Activated CD8-positive, alpha-beta T cell treated with anti-CD3 and anti-CD28 coated beads, Interleukin-2, amount 10 ng/mL, durations not matched to agents 7 days and 5 days (primary cell): ENCODE data around the gene CCDC32. TPM values are rescaled to one million over a fixed set of nuclear protein-coding genes. Genes with fewer than 3 reads are reported as not detected.

Experiments used
- ATAC-seq: fragments of 150-1000 bp; cut with Tn5 transposase; one replicate; pipeline ENCODE4 v1.10.0; 2021; ENCODE audit warnings: moderate library complexity
- CTCF ChIA-PET: fragments of 350-600 bp; sonication (Branson Sonifier 250); formaldehyde crosslinking; loops from one replicate; lab custom pipeline; 2021; ENCODE audit warnings: antibody characterized with exemption; lab: Charles Lee
- POLR2A ChIA-PET: fragments of 350-600 bp; sonication (Branson Sonifier 250); formaldehyde crosslinking; loops from one replicate; lab custom pipeline; 2021; ENCODE audit warnings: antibody characterized with exemption; lab: Charles Lee
- DNase-seq: peaks from one replicate; pipeline ENCODE4 v3.0.0-alpha.2; 2020
- H3K27ac Mint-ChIP-seq: one replicate; pipeline ENCODE4 v1.8.0; 2021; ENCODE audit warnings: mild to moderate bottlenecking, mixed read lengths
- H3K27me3 Mint-ChIP-seq: one replicate; pipeline ENCODE4 v1.8.0; 2021; ENCODE audit warnings: low read depth, mixed read lengths
- H3K36me3 Mint-ChIP-seq: one replicate; pipeline ENCODE4 v1.8.0; 2021; ENCODE audit warnings: low read depth, mixed read lengths
- H3K4me1 Mint-ChIP-seq: one replicate; pipeline ENCODE4 v1.8.0; 2021; ENCODE audit warnings: low read depth, mixed read lengths
- H3K4me3 Mint-ChIP-seq: one replicate; pipeline ENCODE4 v1.8.0; 2021; ENCODE audit warnings: mild to moderate bottlenecking, mixed read lengths
- H3K9me3 Mint-ChIP-seq: one replicate; pipeline ENCODE4 v1.8.0; 2022; ENCODE audit warnings: mixed read lengths; ENCODE audit not compliant: insufficient read depth
- total RNA-seq, 2 experiments: library from RNA; stranded (reverse); gene quantifications; one replicate each; pipeline ENCODE4 v1.2.3, GENCODE V29; 2021

CCDC32 gene
- total RNA-seq, 2 experiments from 2014 or later = 24.7 to 27.0 TPM

- Mint-ChIP-seq H3K27me3 (peaks cover 51% of the 10 kb centered on the region), H3K36me3 (no peaks in the 10 kb centered on the region), H3K9me3 (no peaks in the 10 kb centered on the region), H3K4me1 (peaks cover 16% of the 10 kb centered on the region), H3K27ac (no peak overlapping the region), H3K4me3 (no peak overlapping the region)
- DNase-seq (no peak), ATAC-seq (no peak)
- ChIA-PET POLR2A (no interaction called here), CTCF (interaction anchor here (0.6 kb wide), 1 partner anchor 71 kb away, joined by 3 read pairs; no protein-coding TSS in a partner anchor)
Observed at GRCh38 chr15:40513609-40514008, 51.2 kb downstream of the CCDC32 start.

GRCh38 chr15:40512440-40512839 is 52.4 kb downstream of the CCDC32 start:
- Mint-ChIP-seq H3K27me3 (peaks cover 60% of the 10 kb centered on the region), H3K4me1 (peaks cover 17% of the 10 kb centered on the region), H3K4me3 (peak overlapping the region; percentile 3), H3K9me3 (no peaks in the 10 kb centered on the region), H3K36me3 (no peaks in the 10 kb centered on the region), H3K27ac (no peak overlapping the region)
- ChIA-PET CTCF (no interaction called here), POLR2A (interaction anchor here (1.0 kb wide), 1 partner anchor 15 kb away, joined by 3 read pairs; no protein-coding TSS in a partner anchor)
- ATAC-seq (no peak), DNase-seq (no peak)

GRCh38 chr15:40511472-40512133 is 53.2 kb downstream of the CCDC32 start:
- Mint-ChIP-seq H3K27ac (no peak overlapping the region), H3K9me3 (no peaks in the 10 kb centered on the region), H3K4me1 (peaks cover 24% of the 10 kb centered on the region), H3K4me3 (peak overlapping the region; percentile 65), H3K36me3 (no peaks in the 10 kb centered on the region), H3K27me3 (peaks cover 64% of the 10 kb centered on the region)
- CTCF ChIA-PET = no interaction called here
- ATAC-seq (peak; percentile 62), DNase-seq (no peak)
- POLR2A ChIA-PET = interaction anchor here (1.0 kb wide), 1 partner anchor 14 kb away, joined by 3 read pairs; no protein-coding TSS in a partner anchor

GRCh38 chr15:40511093-40511471 is 53.8 kb downstream of the CCDC32 start:
- no peak overlapping the region for H3K27ac Mint-ChIP-seq

GRCh38 chr15:40510201-40510600 is 54.6 kb downstream of the CCDC32 start:
- no peak overlapping the region for H3K4me3 Mint-ChIP-seq
- peaks cover 64% of the 10 kb centered on the region for H3K27me3 Mint-ChIP-seq
- DNase-seq (no peak), ATAC-seq (no peak)
- H3K4me1 Mint-ChIP-seq = peaks cover 26% of the 10 kb centered on the region
- H3K36me3 Mint-ChIP-seq = no peaks in the 10 kb centered on the region
- H3K27ac Mint-ChIP-seq = no peak overlapping the region
- CTCF ChIA-PET = interaction anchor here (1.2 to 1.4 kb wide), 2 partner anchors 10 to 67 kb away, joined by 3 to 8 read pairs; no protein-coding TSS in a partner anchor
- no peaks in the 10 kb centered on the region for H3K9me3 Mint-ChIP-seq
- POLR2A ChIA-PET = interaction anchor here (1.0 kb wide), 1 partner anchor 40 kb away, joined by 3 read pairs; the partner anchor contains the start of gene CHST14

More at GRCh38 chr15:40511093-40511471, 53.8 kb downstream of the CCDC32 start:
- H3K4me1 Mint-ChIP-seq = peaks cover 26% of the 10 kb centered on the region
- peak overlapping the region; percentile 65 for H3K4me3 Mint-ChIP-seq
- no peaks in the 10 kb centered on the region for H3K9me3 Mint-ChIP-seq
- peaks cover 68% of the 10 kb centered on the region for H3K27me3 Mint-ChIP-seq
- H3K36me3 Mint-ChIP-seq = no peaks in the 10 kb centered on the region
- peak; percentile 51 for ATAC-seq
- CTCF ChIA-PET = no interaction called here
- DNase-seq = peak; percentile 52
- POLR2A ChIA-PET = no interaction called here

- ChIA-PET POLR2A (no interaction called here), CTCF (interaction anchor here (1.2 to 3.0 kb wide), 6 partner anchors 9 to 86 kb away, joined by 3 to 15 read pairs (median 8); partner anchors contain the start of gene BAHD1)
- no peak overlapping the region for H3K4me3 Mint-ChIP-seq
- DNase-seq (no peak), ATAC-seq (no peak)
- H3K27me3 Mint-ChIP-seq = peaks cover 56% of the 10 kb centered on the region
- no peak overlapping the region for H3K27ac Mint-ChIP-seq
- peaks cover 26% of the 10 kb centered on the region for H3K4me1 Mint-ChIP-seq
- no peaks in the 10 kb centered on the region for H3K9me3 Mint-ChIP-seq
- H3K36me3 Mint-ChIP-seq = no peaks in the 10 kb centered on the region
Observed at GRCh38 chr15:40508216-40508615, 56.6 kb downstream of the CCDC32 start.

GRCh38 chr15:40506964-40507571 is 57.8 kb downstream of the CCDC32 start:
- Mint-ChIP-seq H3K27ac (no peak overlapping the region), H3K4me3 (peak overlapping the region; percentile 13)
- CTCF ChIA-PET = interaction anchor here (0.6 to 3.0 kb wide), 16 partner anchors 8 to 199 kb away, joined by 3 to 15 read pairs (median 4); partner anchors contain the start of genes BAHD1 and PLCB2

More at GRCh38 chr15:40506964-40507571, 57.8 kb downstream of the CCDC32 start:
- Mint-ChIP-seq H3K4me1 (peaks cover 24% of the 10 kb centered on the region), H3K9me3 (no peaks in the 10 kb centered on the region), H3K36me3 (no peaks in the 10 kb centered on the region), H3K27me3 (peaks cover 53% of the 10 kb centered on the region)
- POLR2A ChIA-PET = no interaction called here
- DNase-seq = peak; percentile 74
- peak; percentile 90 for ATAC-seq

Other genes starting within 250 kb of the CCDC32 start
- 1 to 10 TPM; 8.7 to 9.4 TPM for gene INAFM2, start 241.3 kb downstream of the CCDC32 start, total RNA-seq
- gene CCDC9B, start 224.1 kb downstream of the CCDC32 start, total RNA-seq = under 1 TPM; 0.76 to 0.84 TPM
- not detected for gene PHGR1, start 214.0 kb downstream of the CCDC32 start, total RNA-seq
- gene DISP2, start 206.8 kb downstream of the CCDC32 start, total RNA-seq = 1 to 10 TPM in 1 of 2 experiments, under 1 TPM in 1; 0.82 to 2.6 TPM
- 10 to 100 TPM; 71.1 to 74.1 TPM for gene KNSTRN, start 182.3 kb downstream of the CCDC32 start, total RNA-seq
- gene IVD, start 159.2 kb downstream of the CCDC32 start, total RNA-seq = 10 to 100 TPM; 77.7 to 79.9 TPM
- 10 to 100 TPM; 25.7 to 26.3 TPM for gene BAHD1, start 124.1 kb downstream of the CCDC32 start, total RNA-seq
- 10 to 100 TPM; 12.1 to 12.6 TPM for gene CHST14, start 94.1 kb downstream of the CCDC32 start, total RNA-seq
- 10 to 100 TPM; 14.1 to 15.6 TPM for gene RPUSD2, start 4.3 kb upstream of the CCDC32 start, total RNA-seq
- 10 to 100 TPM; 61.4 to 65.4 TPM for gene KNL1, start 29.2 kb upstream of the CCDC32 start, total RNA-seq
- gene RAD51, start 130.1 kb upstream of the CCDC32 start, total RNA-seq = 10 to 100 TPM; 82.7 to 87.3 TPM
- 10 to 100 TPM; 34.0 to 35.1 TPM for gene RMDN3, start 190.2 kb upstream of the CCDC32 start, total RNA-seq
- 10 to 100 TPM; 50.6 to 50.8 TPM for gene GCHFR, start 199.0 kb upstream of the CCDC32 start, total RNA-seq
- 1 to 10 TPM; 1.1 to 1.2 TPM for gene C15orf62, start 204.9 kb upstream of the CCDC32 start, total RNA-seq
- gene ZFYVE19, start 242.0 kb upstream of the CCDC32 start, total RNA-seq = 10 to 100 TPM; 29.4 to 35.6 TPM
- 10 to 100 TPM; 42.9 to 47.2 TPM for gene DNAJC17, start 242.4 kb upstream of the CCDC32 start, total RNA-seq